ENCODE measurements around the gene GPR78.

The GPR78 gene

GRCh38 chr4:8614365-8615193 is 34.4 kb downstream of the GPR78 start:
- no peak overlapping the region for H3K27ac ChIP-seq
- TF ChIP-seq ZFX (IDR thresholded peaks at IDR 0.05) (no peak), CTCF (conservative IDR thresholded peaks at IDR 0.05) (no peak)

GRCh38 chr4:8615366-8615765 is 35.2 kb downstream of the GPR78 start:
- TF ChIP-seq ZFX (IDR thresholded peaks at IDR 0.05): no peak
- TF ChIP-seq CTCF (conservative IDR thresholded peaks at IDR 0.05): no peak
- H3K27ac ChIP-seq: no peak overlapping the region

GRCh38 chr4:8615921-8616787 is 36.0 kb downstream of the GPR78 start:
- TF ChIP-seq CTCF (conservative IDR thresholded peaks at IDR 0.05) (no peak), ZFX (IDR thresholded peaks at IDR 0.05) (no peak)
- H3K27ac ChIP-seq: no peak overlapping the region

- TF ChIP-seq CTCF (conservative IDR thresholded peaks at IDR 0.05) (no peak), ZFX (IDR thresholded peaks at IDR 0.05) (no peak)
- no peak overlapping the region for H3K27ac ChIP-seq
These were observed 36.6 kb downstream of the GPR78 start for GRCh38 chr4:8616831-8617230.

GRCh38 chr4:8617486-8618040 is 37.4 kb downstream of the GPR78 start:
- TF ChIP-seq ZFX (IDR thresholded peaks at IDR 0.05): no peak
- no peak for TF ChIP-seq CTCF (conservative IDR thresholded peaks at IDR 0.05)
- no peak overlapping the region for H3K27ac ChIP-seq

- no peak for TF ChIP-seq ZFX (IDR thresholded peaks at IDR 0.05)
- TF ChIP-seq CTCF (conservative IDR thresholded peaks at IDR 0.05): no peak
- no peak overlapping the region for H3K27ac ChIP-seq
These were observed 38.2 kb downstream of the GPR78 start for GRCh38 chr4:8618421-8618820.
